Measurements from ENCODE around the gene DPH5.

The DPH5 gene

DNA sequence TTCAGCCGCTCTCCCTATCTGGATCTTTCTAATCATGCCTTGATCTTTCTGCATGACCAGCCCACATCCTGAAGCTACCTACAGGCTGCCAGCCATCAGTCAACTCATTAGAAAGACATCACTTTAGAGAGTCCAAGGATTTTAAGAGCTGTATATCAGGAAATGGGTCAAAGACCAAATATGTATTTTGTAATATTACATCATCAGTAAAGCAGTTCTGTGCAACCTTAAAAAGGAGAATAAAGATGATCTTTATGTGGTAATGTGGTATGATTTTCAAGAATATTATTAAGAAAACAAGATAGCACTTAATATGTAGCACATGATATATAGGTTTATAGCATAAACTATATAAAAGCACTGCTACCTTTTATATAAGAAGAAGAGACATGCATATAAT lies 82.1 kb downstream of the DPH5 start:
- DNase-seq (ENCODE audit: low read depth): no peak
- TF ChIP-seq, protein P1, sequence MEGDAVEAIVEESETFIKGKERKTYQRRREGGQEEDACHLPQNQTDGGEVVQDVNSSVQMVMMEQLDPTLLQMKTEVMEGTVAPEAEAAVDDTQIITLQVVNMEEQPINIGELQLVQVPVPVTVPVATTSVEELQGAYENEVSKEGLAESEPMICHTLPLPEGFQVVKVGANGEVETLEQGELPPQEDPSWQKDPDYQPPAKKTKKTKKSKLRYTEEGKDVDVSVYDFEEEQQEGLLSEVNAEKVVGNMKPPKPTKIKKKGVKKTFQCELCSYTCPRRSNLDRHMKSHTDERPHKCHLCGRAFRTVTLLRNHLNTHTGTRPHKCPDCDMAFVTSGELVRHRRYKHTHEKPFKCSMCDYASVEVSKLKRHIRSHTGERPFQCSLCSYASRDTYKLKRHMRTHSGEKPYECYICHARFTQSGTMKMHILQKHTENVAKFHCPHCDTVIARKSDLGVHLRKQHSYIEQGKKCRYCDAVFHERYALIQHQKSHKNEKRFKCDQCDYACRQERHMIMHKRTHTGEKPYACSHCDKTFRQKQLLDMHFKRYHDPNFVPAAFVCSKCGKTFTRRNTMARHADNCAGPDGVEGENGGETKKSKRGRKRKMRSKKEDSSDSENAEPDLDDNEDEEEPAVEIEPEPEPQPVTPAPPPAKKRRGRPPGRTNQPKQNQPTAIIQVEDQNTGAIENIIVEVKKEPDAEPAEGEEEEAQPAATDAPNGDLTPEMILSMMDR (conservative IDR thresholded peaks at IDR 0.05; ENCODE audit: control insufficient read depth, insufficient read depth, low read depth, low read length): no peak
- no peak overlapping the region for H3K4me3 ChIP-seq (ENCODE audit: control insufficient read depth, low read depth, low read length)

DNA sequence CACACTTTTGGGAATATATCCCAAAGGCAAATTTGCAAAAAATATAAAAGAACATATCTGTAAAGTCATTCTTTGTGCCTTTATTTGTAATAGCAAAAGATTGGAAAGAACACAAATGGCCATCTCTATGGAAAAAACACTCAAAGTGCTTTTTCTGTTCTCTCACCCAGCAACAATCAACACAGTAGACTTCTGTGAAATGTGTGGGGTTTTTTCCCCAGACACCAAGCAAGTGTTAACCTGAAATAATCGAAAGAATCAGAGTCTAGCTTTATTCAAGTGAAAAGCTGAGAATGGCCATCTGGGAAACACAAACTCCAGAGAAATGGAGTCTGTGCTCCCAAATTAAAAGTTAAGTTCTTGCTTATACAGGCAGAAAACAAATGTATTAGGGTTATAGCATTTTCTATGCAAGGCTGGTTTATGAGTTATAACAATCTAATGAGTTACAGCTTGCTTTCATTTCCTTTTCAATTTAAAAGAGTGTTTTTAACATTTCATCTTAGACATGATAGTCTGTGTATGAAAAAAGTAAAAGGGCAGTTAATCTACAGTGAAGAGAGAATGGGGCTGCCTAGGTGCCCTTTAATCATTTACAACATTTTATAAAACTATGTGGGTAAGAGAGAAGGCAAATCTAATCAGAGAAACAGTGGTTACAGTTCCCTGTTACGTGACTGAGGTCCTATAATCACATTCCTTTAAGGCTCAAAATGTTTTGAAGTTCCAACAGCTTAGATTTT lies 83.1 kb downstream of the DPH5 start:
- no peak overlapping the region for H3K4me3 ChIP-seq (ENCODE audit: control insufficient read depth, low read depth, low read length)
- DNase-seq (ENCODE audit: low read depth): no peak
- TF ChIP-seq, protein P1 (conservative IDR thresholded peaks at IDR 0.05; ENCODE audit: control insufficient read depth, insufficient read depth, low read depth, low read length): no peak

- no peak for DNase-seq (ENCODE audit: low read depth)
- no peak overlapping the region for H3K4me3 ChIP-seq (ENCODE audit: control insufficient read depth, low read depth, low read length)
- TF ChIP-seq, protein P1 (conservative IDR thresholded peaks at IDR 0.05; ENCODE audit: control insufficient read depth, insufficient read depth, low read depth, low read length): no peak
Measured at GRCh38 chr1:100941580-100942216, 83.9 kb downstream of the DPH5 start.

- TF ChIP-seq, protein P1 (conservative IDR thresholded peaks at IDR 0.05; ENCODE audit: control insufficient read depth, insufficient read depth, low read depth, low read length): no peak
- DNase-seq (ENCODE audit: low read depth): no peak
Measured at GRCh38 chr1:100941098-100941527, 84.5 kb downstream of the DPH5 start.

More at GRCh38 chr1:100941098-100941527, 84.5 kb downstream of the DPH5 start:
- no peak overlapping the region for H3K4me3 ChIP-seq (ENCODE audit: control insufficient read depth, low read depth, low read length)

Measured in fibroblast of mammary gland (primary cell).